T-helper 17 cell (primary cell): Measurements from ENCODE around the gene NR3C1. TPM values are rescaled to one million over a fixed set of nuclear protein-coding genes. Genes with fewer than 3 reads are reported as not detected.

Experiments
- ATAC-seq: fragments of 150-1000 bp; cut with Tn5 transposase; 2 replicates; pipeline ENCODE4 v1.10.0; 2021; ENCODE audit warnings: mild to moderate bottlenecking, moderate library complexity
- DNase-seq, 3 donors: peaks; one replicate each; pipeline versions ENCODE4 v3.0.0 to v3.0.0-alpha.2; 2020 to 2021
- H3K9me3 ChIP-seq: one replicate; pipeline ENCODE4 v1.7.0; 2013; ENCODE audit warnings: low read length, mild to moderate bottlenecking; ENCODE audit not compliant: control insufficient read depth, poor library complexity, severe bottlenecking
- H3K27ac Mint-ChIP-seq: one replicate; pipeline ENCODE4 v1.8.0; 2022; ENCODE audit warnings: mild to moderate bottlenecking, moderate library complexity, mixed read lengths
- H3K27me3 Mint-ChIP-seq: one replicate; pipeline ENCODE4 v1.8.0; 2022; ENCODE audit warnings: mixed read lengths
- H3K36me3 Mint-ChIP-seq: one replicate; pipeline ENCODE4 v1.8.0; 2022; ENCODE audit warnings: low read depth, mixed read lengths
- H3K4me1 Mint-ChIP-seq: one replicate; pipeline ENCODE4 v1.8.0; 2022; ENCODE audit warnings: mild to moderate bottlenecking, mixed read lengths
- H3K4me3 Mint-ChIP-seq: one replicate; pipeline ENCODE4 v1.8.0; 2022; ENCODE audit warnings: mild to moderate bottlenecking, moderate library complexity, mixed read lengths
- total RNA-seq, 4 donors: library from RNA in 2 of 4; stranded (reverse) in 2 of 4; gene quantifications; one replicate each; pipeline ENCODE4 v1.2.3 and lab custom pipeline; 2022 to 2026

NR3C1 gene
- total RNA-seq, 2 donors from 2014 or later: 118 to 133 TPM

- Mint-ChIP-seq H3K4me3 (no peak overlapping the region), H3K27ac (no peak overlapping the region), H3K27me3 (no peaks in the 10 kb centered on the region), H3K4me1 (peaks cover 4% of the 10 kb centered on the region), H3K36me3 (peaks cover 6% of the 10 kb centered on the region)
- no peak for DNase-seq
- H3K9me3 ChIP-seq: no peaks in the 10 kb centered on the region
- no peak for ATAC-seq
Observed at GRCh38 chr5:143277536-143277935, 126.0 kb downstream of the NR3C1 start.

GRCh38 chr5:143275512-143276363, 127.7 kb downstream of the NR3C1 start:
- no peak overlapping the region for H3K27ac Mint-ChIP-seq
- H3K4me1 Mint-ChIP-seq: peaks cover 4% of the 10 kb centered on the region
- no peak for DNase-seq
- H3K4me3 Mint-ChIP-seq: no peak overlapping the region
- no peaks in the 10 kb centered on the region for H3K27me3 Mint-ChIP-seq
- no peaks in the 10 kb centered on the region for H3K9me3 ChIP-seq
- ATAC-seq: no peak
- H3K36me3 Mint-ChIP-seq: peaks cover 5% of the 10 kb centered on the region

- no peak overlapping the region for H3K27ac Mint-ChIP-seq
- no peaks in the 10 kb centered on the region for H3K27me3 Mint-ChIP-seq
- peaks cover 3% of the 10 kb centered on the region for H3K4me1 Mint-ChIP-seq
- peaks cover 4% of the 10 kb centered on the region for H3K36me3 Mint-ChIP-seq
- ATAC-seq (no peak), DNase-seq (no peak)
- no peak overlapping the region for H3K4me3 Mint-ChIP-seq
- H3K9me3 ChIP-seq: peaks cover 2% of the 10 kb centered on the region
Observed at GRCh38 chr5:143274952-143275351, 128.5 kb downstream of the NR3C1 start.

GRCh38 chr5:143271431-143271830, 132.1 kb downstream of the NR3C1 start:
- Mint-ChIP-seq H3K4me1 (no peaks in the 10 kb centered on the region), H3K27me3 (no peaks in the 10 kb centered on the region), H3K36me3 (peaks cover 2% of the 10 kb centered on the region), H3K4me3 (no peak overlapping the region), H3K27ac (no peak overlapping the region)
- ATAC-seq (no peak), DNase-seq (no peak)
- peaks cover 2% of the 10 kb centered on the region for H3K9me3 ChIP-seq

GRCh38 chr5:143268388-143268787, 135.1 kb downstream of the NR3C1 start:
- DNase-seq: no peak
- H3K9me3 ChIP-seq: peaks cover 2% of the 10 kb centered on the region
- H3K27me3 Mint-ChIP-seq: no peaks in the 10 kb centered on the region
- H3K4me1 Mint-ChIP-seq: no peaks in the 10 kb centered on the region
- no peak overlapping the region for H3K27ac Mint-ChIP-seq
- H3K4me3 Mint-ChIP-seq: no peak overlapping the region
- peaks cover 2% of the 10 kb centered on the region for H3K36me3 Mint-ChIP-seq
- ATAC-seq: no peak

- DNase-seq (no peak), ATAC-seq (no peak)
- H3K9me3 ChIP-seq: peaks cover 2% of the 10 kb centered on the region
- Mint-ChIP-seq H3K36me3 (no peaks in the 10 kb centered on the region), H3K27ac (no peak overlapping the region), H3K4me1 (no peaks in the 10 kb centered on the region), H3K4me3 (no peak overlapping the region), H3K27me3 (no peaks in the 10 kb centered on the region)
Observed at GRCh38 chr5:143267186-143267585, 136.3 kb downstream of the NR3C1 start.

GRCh38 chr5:143265995-143266394, 137.5 kb downstream of the NR3C1 start:
- Mint-ChIP-seq H3K4me3 (no peak overlapping the region), H3K27ac (no peak overlapping the region), H3K4me1 (no peaks in the 10 kb centered on the region), H3K36me3 (no peaks in the 10 kb centered on the region), H3K27me3 (no peaks in the 10 kb centered on the region)
- DNase-seq: no peak
- H3K9me3 ChIP-seq: peaks cover 2% of the 10 kb centered on the region
- no peak for ATAC-seq

GRCh38 chr5:143263272-143263810, 140.1 kb downstream of the NR3C1 start:
- no peak for DNase-seq
- H3K27me3 Mint-ChIP-seq: no peaks in the 10 kb centered on the region
- H3K9me3 ChIP-seq: no peaks in the 10 kb centered on the region
- ATAC-seq: no peak
- H3K4me3 Mint-ChIP-seq: no peak overlapping the region
- H3K27ac Mint-ChIP-seq: no peak overlapping the region
- no peaks in the 10 kb centered on the region for H3K4me1 Mint-ChIP-seq
- no peaks in the 10 kb centered on the region for H3K36me3 Mint-ChIP-seq

- DNase-seq (no peak), ATAC-seq (no peak)
- peaks cover 2% of the 10 kb centered on the region for H3K4me1 Mint-ChIP-seq
- H3K27me3 Mint-ChIP-seq: no peaks in the 10 kb centered on the region
- H3K9me3 ChIP-seq: no peaks in the 10 kb centered on the region
- H3K27ac Mint-ChIP-seq: no peak overlapping the region
- no peak overlapping the region for H3K4me3 Mint-ChIP-seq
- H3K36me3 Mint-ChIP-seq: no peaks in the 10 kb centered on the region
Observed at GRCh38 chr5:143262393-143263174, 140.9 kb downstream of the NR3C1 start.

- Mint-ChIP-seq H3K4me3 (no peak overlapping the region), H3K4me1 (peaks cover 2% of the 10 kb centered on the region), H3K27me3 (no peaks in the 10 kb centered on the region), H3K27ac (no peak overlapping the region), H3K36me3 (no peaks in the 10 kb centered on the region)
- DNase-seq (no peak), ATAC-seq (no peak)
- no peaks in the 10 kb centered on the region for H3K9me3 ChIP-seq
Observed at GRCh38 chr5:143261748-143262392, 141.6 kb downstream of the NR3C1 start.

GRCh38 chr5:143259254-143259605, 144.3 kb downstream of the NR3C1 start:
- H3K27ac Mint-ChIP-seq: peak overlapping the region; percentile 53
- H3K4me1 Mint-ChIP-seq: peaks cover 2% of the 10 kb centered on the region
- no peaks in the 10 kb centered on the region for H3K9me3 ChIP-seq
- DNase-seq (no peak), ATAC-seq (no peak)
- H3K36me3 Mint-ChIP-seq: no peaks in the 10 kb centered on the region
- H3K27me3 Mint-ChIP-seq: no peaks in the 10 kb centered on the region
- H3K4me3 Mint-ChIP-seq: no peak overlapping the region

GRCh38 chr5:143258559-143259253, 144.8 kb downstream of the NR3C1 start:
- H3K4me3 Mint-ChIP-seq: no peak overlapping the region
- H3K27me3 Mint-ChIP-seq: no peaks in the 10 kb centered on the region
- no peaks in the 10 kb centered on the region for H3K9me3 ChIP-seq
- DNase-seq (no peak), ATAC-seq (no peak)
- H3K36me3 Mint-ChIP-seq: no peaks in the 10 kb centered on the region
- peak overlapping the region; percentile 53 for H3K27ac Mint-ChIP-seq
- peaks cover 2% of the 10 kb centered on the region for H3K4me1 Mint-ChIP-seq

GRCh38 chr5:143254819-143255218, 148.7 kb downstream of the NR3C1 start:
- peak overlapping the region; percentile 26 for H3K4me3 Mint-ChIP-seq

More at GRCh38 chr5:143254819-143255218, 148.7 kb downstream of the NR3C1 start:
- ATAC-seq: no peak
- H3K27ac Mint-ChIP-seq: no peak overlapping the region
- no peak for DNase-seq
- H3K9me3 ChIP-seq: no peaks in the 10 kb centered on the region
- peaks cover 2% of the 10 kb centered on the region for H3K4me1 Mint-ChIP-seq
- H3K27me3 Mint-ChIP-seq: no peaks in the 10 kb centered on the region
- no peaks in the 10 kb centered on the region for H3K36me3 Mint-ChIP-seq
